ENCODE data around the gene PPP1R16B. TPM values are rescaled to one million over a fixed set of nuclear protein-coding genes. Genes with fewer than 3 reads are reported as not detected.

PPP1R16B gene
- total and polyA plus RNA-seq, 9 donors = 0.92 to 56.4 (median 2.9) TPM

DNA sequence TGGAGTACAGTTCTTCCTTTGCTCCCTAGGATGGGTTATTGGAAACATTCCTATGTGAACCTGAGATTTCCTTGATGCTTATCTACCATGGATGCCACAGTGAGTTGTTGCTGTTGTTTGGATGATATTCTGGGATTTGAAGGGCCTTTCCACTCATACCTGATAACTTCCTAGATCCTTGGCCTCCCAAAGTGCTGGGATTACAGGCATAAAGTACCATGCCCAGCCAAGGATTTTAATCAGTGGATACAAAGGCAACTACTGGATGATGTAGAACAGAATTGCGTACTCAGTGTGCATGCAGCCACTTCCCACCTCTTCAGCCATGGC, 20.0 kb downstream of the PPP1R16B start:
- TF ChIP-seq, protein P1, sequence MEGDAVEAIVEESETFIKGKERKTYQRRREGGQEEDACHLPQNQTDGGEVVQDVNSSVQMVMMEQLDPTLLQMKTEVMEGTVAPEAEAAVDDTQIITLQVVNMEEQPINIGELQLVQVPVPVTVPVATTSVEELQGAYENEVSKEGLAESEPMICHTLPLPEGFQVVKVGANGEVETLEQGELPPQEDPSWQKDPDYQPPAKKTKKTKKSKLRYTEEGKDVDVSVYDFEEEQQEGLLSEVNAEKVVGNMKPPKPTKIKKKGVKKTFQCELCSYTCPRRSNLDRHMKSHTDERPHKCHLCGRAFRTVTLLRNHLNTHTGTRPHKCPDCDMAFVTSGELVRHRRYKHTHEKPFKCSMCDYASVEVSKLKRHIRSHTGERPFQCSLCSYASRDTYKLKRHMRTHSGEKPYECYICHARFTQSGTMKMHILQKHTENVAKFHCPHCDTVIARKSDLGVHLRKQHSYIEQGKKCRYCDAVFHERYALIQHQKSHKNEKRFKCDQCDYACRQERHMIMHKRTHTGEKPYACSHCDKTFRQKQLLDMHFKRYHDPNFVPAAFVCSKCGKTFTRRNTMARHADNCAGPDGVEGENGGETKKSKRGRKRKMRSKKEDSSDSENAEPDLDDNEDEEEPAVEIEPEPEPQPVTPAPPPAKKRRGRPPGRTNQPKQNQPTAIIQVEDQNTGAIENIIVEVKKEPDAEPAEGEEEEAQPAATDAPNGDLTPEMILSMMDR (IDR thresholded peaks at IDR 0.05) = no peak
- H3K4me3 ChIP-seq = no peak overlapping the region
- no peaks in the 10 kb centered on the region for H3K27me3 ChIP-seq
- no peaks in the 10 kb centered on the region for H3K4me1 ChIP-seq (ENCODE audit: insufficient read depth)
- H3K9me3 ChIP-seq = no peaks in the 10 kb centered on the region
- H3K27ac ChIP-seq = no peak overlapping the region
- intact Hi-C loops (cut with DNase I) = no loop called here
- H3K36me3 ChIP-seq = no peaks in the 10 kb centered on the region
- WGBS, 3 donors = 69 to 83% (median 77%) methylated on average over 1 of the region's 1 CpG
- no peak for DNase-seq

DNA sequence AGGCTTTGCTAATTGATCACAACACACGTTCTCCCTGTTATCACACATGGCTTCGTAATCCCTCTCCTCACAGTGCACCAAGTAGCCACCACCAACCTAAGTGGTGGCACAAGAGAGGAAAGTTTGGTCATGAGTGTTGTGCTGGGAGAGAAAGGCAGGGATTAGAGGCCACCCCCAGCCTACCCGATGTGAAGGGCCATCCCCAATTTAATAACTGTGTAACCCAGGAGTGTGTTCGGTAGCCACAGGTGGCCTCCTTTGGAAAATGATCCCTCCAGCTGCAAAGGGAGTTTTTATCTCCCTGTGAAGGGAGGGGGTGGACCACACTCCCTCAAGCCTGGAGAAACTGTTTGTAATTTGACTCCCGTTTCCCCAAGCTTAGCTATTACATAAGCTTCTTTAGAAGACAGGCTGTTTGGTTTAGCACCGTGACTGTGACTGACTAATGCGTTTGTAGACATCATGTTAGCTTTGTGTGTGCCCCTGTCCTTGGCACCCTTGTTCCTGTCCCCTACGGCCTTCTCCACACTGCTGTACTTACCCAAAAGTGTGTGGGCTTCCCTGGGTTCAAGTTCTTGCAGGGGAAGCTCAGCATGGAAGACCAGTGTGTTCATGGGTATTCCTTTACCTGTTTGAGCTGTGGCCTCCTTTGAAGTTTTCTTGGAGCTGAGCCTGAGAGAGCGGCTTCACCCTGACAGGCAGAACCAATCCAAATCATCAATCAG, 20.6 kb downstream of the PPP1R16B start:
- 4 to 12% (median 11%) methylated on average over 9 of the region's 9 CpGs for WGBS, 3 donors
- DNase-seq = no peak
- Histone ChIP-seq H3K36me3 (no peaks in the 10 kb centered on the region), H3K4me3 (no peak overlapping the region), H3K27me3 (no peaks in the 10 kb centered on the region), H3K9me3 (no peaks in the 10 kb centered on the region), H3K4me1 (ENCODE audit: insufficient read depth) (no peaks in the 10 kb centered on the region), H3K27ac (no peak overlapping the region)
- intact Hi-C loops (cut with DNase I) = no loop called here
- TF ChIP-seq, protein P1 (IDR thresholded peaks at IDR 0.05) = no peak
- TF ChIP-seq POLR2A (IDR thresholded peaks at IDR 0.05) = no peak
- TF ChIP-seq EP300 (IDR thresholded peaks at IDR 0.05) = no peak

DNA sequence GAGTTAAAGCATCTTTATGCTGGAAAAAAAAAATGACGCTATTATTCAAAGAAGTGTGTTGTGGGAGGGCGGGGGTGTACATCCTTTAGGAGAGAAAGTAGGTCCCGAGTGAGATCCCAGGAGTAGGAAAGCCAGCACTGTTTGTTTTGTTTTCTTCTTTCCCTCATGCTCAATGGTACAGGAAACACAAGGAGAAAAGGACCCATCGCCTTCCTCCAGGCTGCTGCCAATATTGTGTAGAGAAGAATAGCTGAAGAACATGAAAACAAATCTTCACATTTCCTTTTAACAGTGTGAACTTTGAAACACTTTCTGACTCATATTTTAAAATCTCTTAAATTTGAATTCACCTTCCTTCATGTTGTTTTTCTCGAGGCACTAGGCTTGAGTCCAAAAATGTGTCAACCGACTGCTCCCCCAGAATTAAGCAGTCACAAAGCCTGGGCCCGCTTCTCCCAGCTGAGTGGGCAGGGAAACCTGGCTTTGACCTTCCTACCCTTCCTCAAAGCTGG, 22.3 kb downstream of the PPP1R16B start:
- H3K36me3 ChIP-seq = no peaks in the 10 kb centered on the region
- intact Hi-C loops (cut with DNase I) = no loop called here
- no peaks in the 10 kb centered on the region for H3K9me3 ChIP-seq
- WGBS, 3 donors = 32 to 38% (median 38%) methylated on average over 7 of the region's 7 CpGs
- no peaks in the 10 kb centered on the region for H3K4me1 ChIP-seq (ENCODE audit: insufficient read depth)
- H3K27ac ChIP-seq = no peak overlapping the region
- DNase-seq = no peak
- no peak overlapping the region for H3K4me3 ChIP-seq
- H3K27me3 ChIP-seq = no peaks in the 10 kb centered on the region
- TF ChIP-seq, protein P1 (IDR thresholded peaks at IDR 0.05) = no peak
- TF ChIP-seq EP300 (IDR thresholded peaks at IDR 0.05) = no peak
- TF ChIP-seq POLR2A (IDR thresholded peaks at IDR 0.05) = no peak

DNA sequence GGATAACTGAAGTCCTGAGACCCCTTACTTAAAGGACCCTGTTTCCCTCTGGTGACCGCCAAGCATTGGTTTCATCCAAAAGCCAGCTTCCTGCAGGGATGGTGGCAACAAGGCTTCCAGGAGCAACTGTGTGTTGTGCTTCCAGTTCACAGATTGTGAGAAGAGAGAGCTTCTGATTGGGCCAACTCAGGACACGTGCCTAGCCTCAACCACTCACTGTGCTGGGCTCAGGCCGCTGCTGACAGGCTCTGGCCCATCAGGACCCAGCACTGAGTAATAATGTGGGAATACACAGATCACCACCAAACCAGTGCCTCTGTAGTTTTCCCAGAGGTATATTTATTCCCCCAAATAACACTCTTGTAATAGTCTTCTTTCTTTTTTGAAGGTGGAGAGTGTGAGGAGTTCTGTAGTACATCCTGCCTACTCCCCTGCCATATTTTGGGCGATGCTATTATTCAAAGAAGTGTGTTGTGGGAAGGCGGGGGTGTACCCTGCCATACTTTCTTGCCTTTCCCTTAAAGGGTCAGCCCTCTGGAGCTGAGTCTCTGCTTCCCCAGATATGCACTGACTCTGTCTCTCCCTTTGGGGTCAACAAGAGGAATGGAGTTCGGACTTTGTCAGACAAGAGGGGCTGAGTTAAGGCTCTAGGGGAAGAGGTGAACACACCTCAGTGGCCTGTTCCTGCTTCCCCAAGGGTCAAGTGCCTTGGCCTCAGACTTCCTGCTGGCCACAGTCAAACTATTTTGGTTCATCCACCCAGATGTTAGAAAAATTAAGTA, 23.2 kb downstream of the PPP1R16B start:
- DNase-seq = no peak
- TF ChIP-seq POLR2A (IDR thresholded peaks at IDR 0.05) (no peak), EP300 (IDR thresholded peaks at IDR 0.05) (no peak)
- TF ChIP-seq, protein P1 (IDR thresholded peaks at IDR 0.05) = no peak
- H3K4me3 ChIP-seq = no peak overlapping the region
- H3K27ac ChIP-seq = no peak overlapping the region
- WGBS, 3 donors = 85 to 93% (median 86%) methylated on average over 6 of the region's 6 CpGs
- no peaks in the 10 kb centered on the region for H3K27me3 ChIP-seq
- intact Hi-C loops (cut with DNase I) = no loop called here
- H3K36me3 ChIP-seq = no peaks in the 10 kb centered on the region
- no peaks in the 10 kb centered on the region for H3K4me1 ChIP-seq (ENCODE audit: insufficient read depth)
- H3K9me3 ChIP-seq = no peaks in the 10 kb centered on the region

Measured in ovary (tissue), 9 donors.